IPS DF 4.7 (cell line): ENCODE results near the gene MECP2.
"Not testable (repeated sequence)": the region's sequence is repeated elsewhere in the genome, so short reads cannot be mapped to it uniquely, and the experiment has no call there.

Experiments
- DNase-seq: peaks from one replicate; pipeline ENCODE4 v3.0.0-alpha.2; 2013; ENCODE audit warnings: low spot score; ENCODE audit errors: extremely low read depth

MECP2 gene

GRCh38 chrX:154017766-154018517, 79.6 kb downstream of the MECP2 start:
- no peak for DNase-seq

- no peak for DNase-seq
Observed at GRCh38 chrX:154016366-154017076, 81.0 kb downstream of the MECP2 start.

- DNase-seq: no peak
Observed at GRCh38 chrX:154015581-154016264, 81.8 kb downstream of the MECP2 start.

GRCh38 chrX:154014429-154015380, 82.8 kb downstream of the MECP2 start:
- no peak for DNase-seq

GRCh38 chrX:154013614-154014360, 83.7 kb downstream of the MECP2 start:
- DNase-seq: no peak

- no peak for DNase-seq
Observed at GRCh38 chrX:154013001-154013421, 84.5 kb downstream of the MECP2 start.

- no peak for DNase-seq
Observed at GRCh38 chrX:154012336-154012991, 85.1 kb downstream of the MECP2 start.

- no peak for DNase-seq
Observed at GRCh38 chrX:154011376-154012335, 85.9 kb downstream of the MECP2 start.

- no peak for DNase-seq
Observed at GRCh38 chrX:154010330-154011087, 87.0 kb downstream of the MECP2 start.

GRCh38 chrX:154008521-154008920, 89.0 kb downstream of the MECP2 start:
- no peak for DNase-seq

GRCh38 chrX:154006947-154007346, 90.6 kb downstream of the MECP2 start:
- no peak for DNase-seq

- no peak for DNase-seq
Observed at GRCh38 chrX:154004315-154004714, 93.2 kb downstream of the MECP2 start.

- DNase-seq: no peak
Observed at GRCh38 chrX:154002215-154002719, 95.2 kb downstream of the MECP2 start.

GRCh38 chrX:154000051-154000450, 97.5 kb downstream of the MECP2 start:
- no peak for DNase-seq

GRCh38 chrX:153999359-154000037, 98.0 kb downstream of the MECP2 start:
- no peak for DNase-seq

GRCh38 chrX:153995504-153995903, 102.0 kb downstream of the MECP2 start:
- no peak for DNase-seq

- not testable (repeated sequence) for DNase-seq
Observed at GRCh38 chrX:153994398-153994797, 103.1 kb downstream of the MECP2 start.
